HG03342 (cell line): ENCODE results near the gene EEIG1.

Experiments
- ATAC-seq: cut with Tn5 transposase; IDR thresholded peaks from one replicate; pipeline ENCODE4 v1.9.1; 2021; ENCODE audit warnings: mild to moderate bottlenecking, moderate library complexity; ENCODE audit not compliant: unreplicated experiment

EEIG1 gene

DNA sequence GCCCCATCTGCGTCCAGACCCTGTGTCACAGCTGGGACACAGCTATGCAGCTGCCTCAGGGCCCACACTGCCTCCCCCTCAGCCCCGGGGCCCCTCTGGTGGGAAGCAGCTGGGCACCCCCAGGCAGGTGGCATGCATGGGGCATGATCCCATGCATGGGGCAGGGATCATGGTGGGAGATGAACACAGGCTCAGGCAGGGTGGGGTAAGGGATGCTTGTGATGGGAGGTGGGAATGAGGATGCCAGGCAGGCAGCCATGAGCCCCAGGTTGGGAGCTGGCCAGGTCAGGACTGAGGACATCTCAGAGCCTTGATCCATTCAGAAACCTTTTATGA, 19.7 kb downstream of the EEIG1 start:
- ATAC-seq = no peak

DNA sequence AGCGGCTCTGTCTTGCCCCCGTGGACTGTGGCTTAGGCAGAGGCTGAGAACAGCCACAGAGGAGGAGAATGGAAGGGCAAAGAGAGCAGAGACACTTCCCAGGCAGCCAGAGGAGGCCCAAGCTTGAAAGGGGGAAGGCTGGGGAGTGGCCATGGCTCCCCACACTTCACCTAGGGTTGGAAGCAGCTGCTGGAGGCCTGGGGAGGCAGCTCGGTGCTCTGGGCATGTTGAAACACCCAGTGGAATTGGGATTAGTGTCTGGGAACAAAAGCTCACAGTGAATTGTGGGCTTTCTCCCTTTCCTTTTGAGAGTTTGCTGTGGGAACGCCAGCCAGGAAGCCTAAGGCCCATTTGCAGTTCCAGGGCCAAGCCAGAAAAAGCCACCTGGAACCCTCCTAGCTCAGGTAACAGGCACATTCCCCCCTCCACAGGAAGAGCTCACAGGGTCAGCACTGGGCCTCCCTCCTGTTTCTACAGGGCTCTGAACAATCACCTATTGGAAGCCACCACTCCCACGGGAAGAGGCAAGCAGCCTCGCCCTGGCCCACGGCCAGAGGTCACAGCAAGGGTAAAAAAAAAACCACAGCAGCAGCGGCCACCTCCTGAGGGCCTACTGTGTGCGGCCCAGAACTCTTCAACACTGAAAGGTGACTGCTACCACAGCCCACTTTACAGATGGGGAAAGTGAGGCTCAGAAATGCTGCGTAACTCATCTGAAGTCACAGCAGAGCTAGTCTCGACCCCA, 20.2 kb downstream of the EEIG1 start:
- no peak for ATAC-seq

DNA sequence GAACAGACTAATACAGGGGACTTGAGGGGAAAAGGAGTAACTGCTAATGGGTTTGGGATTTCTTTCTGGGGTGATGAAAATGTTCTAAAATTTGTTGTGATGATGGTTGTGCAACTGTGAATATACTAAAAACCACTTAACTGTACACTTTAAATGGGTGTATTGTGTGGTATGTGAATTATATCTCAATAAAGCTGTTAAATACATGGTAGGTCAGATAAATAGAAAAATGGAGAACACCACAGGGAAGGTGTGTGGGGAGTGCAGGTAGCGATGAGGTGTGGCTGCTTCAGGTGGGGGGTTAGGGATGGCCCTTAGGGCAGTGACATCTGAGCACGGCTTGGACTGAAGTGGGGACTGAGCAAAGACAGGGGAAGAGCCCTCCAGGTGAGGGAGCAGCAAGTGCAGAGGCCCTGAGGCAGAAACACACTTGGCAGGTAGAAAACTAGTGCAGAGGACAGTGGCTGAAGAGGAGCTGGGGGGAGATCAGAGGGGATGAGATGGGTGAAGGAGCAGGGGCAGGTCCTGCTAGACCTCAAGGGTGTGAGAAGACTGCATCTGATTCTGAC, 20.9 kb downstream of the EEIG1 start:
- ATAC-seq = no peak

- no peak for ATAC-seq
Observed at GRCh38 chr9:127959398-127959797, 21.4 kb downstream of the EEIG1 start.

GRCh38 chr9:127958728-127959127, 22.1 kb downstream of the EEIG1 start:
- no peak for ATAC-seq

- ATAC-seq = no peak
Observed at GRCh38 chr9:127955294-127956015, 25.3 kb downstream of the EEIG1 start.

DNA sequence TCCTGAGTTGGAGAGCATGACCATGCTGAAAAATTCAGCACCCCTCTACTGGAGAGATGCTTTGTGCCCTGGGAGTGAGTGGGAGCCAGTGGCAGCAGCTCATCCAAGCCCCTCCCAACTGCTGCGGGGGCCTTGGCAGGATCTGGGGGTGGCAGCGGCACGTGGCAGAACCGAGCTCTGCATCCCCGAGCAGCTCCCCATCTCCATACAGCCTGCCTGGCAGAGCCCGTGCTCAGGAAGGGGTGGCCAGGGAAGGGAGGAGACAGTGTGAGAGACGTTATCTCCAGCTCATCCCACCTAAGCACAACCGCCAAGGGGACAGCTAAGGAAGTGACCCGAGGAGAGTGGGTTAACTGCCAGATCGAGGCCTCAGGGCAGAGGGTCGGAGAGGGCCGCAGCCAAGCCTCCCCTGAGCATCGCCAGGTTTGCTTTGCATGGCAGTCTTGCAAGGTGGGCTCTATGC, 25.9 kb downstream of the EEIG1 start:
- ATAC-seq = no peak

- no peak for ATAC-seq
Observed at GRCh38 chr9:127953768-127954505, 26.9 kb downstream of the EEIG1 start.

DNA sequence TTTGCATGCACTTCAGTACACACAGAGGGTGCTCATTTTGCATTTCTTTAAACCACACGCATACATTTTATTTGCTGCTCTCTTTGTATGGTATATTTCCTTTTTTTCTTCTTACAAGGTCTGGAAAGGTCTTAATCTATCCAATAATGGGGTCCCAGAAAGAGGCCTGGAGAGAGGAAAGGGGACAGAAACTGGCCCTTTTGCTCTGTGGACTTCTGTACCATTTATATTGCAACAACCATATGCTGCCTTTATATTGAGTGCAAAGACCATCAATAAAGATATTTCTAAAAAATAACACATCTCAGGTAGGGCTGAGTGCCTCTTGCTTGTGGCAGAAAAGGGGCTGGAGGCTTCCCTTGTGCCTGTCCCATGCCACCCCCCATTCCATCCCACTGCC, 27.6 kb downstream of the EEIG1 start:
- no peak for ATAC-seq

DNA sequence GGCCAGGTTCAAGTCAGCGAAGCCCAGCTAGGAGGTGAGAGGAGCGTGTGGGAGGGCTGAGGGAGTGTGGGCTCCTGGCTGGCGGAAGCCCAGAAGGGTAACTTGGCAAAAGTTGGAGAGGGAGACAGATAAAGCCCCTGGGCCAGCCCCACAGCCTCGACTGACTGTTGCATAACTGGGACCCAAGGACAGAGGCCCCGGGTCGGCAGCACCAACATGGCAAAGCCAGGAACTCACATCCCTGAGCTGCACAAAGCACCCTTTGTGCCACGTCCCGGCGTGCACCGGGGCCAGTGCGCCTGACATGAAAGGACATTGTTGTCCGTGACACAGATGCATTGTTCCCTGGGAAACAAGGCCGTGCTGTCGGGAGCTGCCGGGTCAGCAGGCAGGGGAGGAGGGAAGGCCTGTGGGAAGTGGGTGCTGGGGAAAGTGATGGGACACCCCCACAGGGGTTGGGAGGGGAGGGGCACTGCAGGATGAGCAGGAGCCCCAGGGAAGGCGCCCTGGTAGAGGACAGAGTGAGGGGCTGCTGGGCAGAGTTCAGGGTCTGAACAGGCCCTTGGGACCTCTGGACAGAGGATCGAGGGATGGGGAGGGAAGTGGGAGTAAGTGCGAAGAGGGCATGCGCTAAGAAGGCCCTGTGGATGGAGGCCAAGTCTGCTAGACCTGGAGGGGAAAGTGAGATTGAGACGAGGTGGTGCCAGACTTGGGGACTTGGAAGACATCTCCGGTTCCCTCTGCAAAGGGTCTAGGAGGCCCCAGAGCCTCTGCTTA, 30.1 kb downstream of the EEIG1 start:
- no peak for ATAC-seq

- ATAC-seq = no peak
Observed at GRCh38 chr9:127949827-127950512, 30.8 kb downstream of the EEIG1 start.

- no peak for ATAC-seq
Observed at GRCh38 chr9:127947841-127948710, 32.7 kb downstream of the EEIG1 start.

- ATAC-seq = no peak
Observed at GRCh38 chr9:127946728-127947127, 34.1 kb downstream of the EEIG1 start.

GRCh38 chr9:127945942-127946341, 34.8 kb downstream of the EEIG1 start:
- ATAC-seq = no peak

DNA sequence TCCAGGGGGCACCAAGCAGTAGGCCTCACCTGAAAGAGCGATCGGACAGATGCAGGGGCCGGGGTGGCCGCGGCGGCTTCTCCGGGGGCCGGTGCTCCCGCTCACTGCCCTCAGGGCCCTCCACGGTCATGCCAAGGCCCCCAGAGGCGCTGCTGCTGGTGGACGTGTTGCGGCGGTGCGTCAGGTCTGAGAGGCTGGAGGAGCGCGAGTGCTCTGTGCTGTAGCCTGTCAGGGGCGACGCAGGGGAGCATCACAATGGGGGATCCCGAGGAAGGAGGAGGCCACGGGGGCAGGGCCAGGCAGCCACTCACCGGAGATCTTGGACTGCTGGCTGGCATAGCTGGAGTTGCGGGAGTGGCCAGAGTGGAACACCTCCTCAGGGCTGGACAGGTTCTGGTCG, 35.5 kb downstream of the EEIG1 start:
- ATAC-seq = no peak

- ATAC-seq = no peak
Observed at GRCh38 chr9:127944586-127945218, 36.1 kb downstream of the EEIG1 start.

- peak; percentile 68 for ATAC-seq
Observed at GRCh38 chr9:127943731-127944144, 37.1 kb downstream of the EEIG1 start.

GRCh38 chr9:127943011-127943662, 37.7 kb downstream of the EEIG1 start:
- ATAC-seq = peak; percentile 22
